Endothelial cell of umbilical vein (primary cell): ENCODE data around the gene FBLN2. TPM values are rescaled to one million over a fixed set of nuclear protein-coding genes. Genes with fewer than 3 reads are reported as not detected.

ENCODE experiments used
- BruUV-seq: library from RNA; stranded (reverse); fragments of 400-500 nt; replicated peaks from 2 replicates; lab custom pipeline; 2021; lab: Mats Ljungman, UMichigan
- CTCF ChIA-PET: fragments of 300-600, 350-600 bp; sonication (Branson Sonifier 250); formaldehyde crosslinking; loops from one replicate; lab custom pipeline; 2021; ENCODE audit warnings: antibody characterized with exemption, inconsistent platforms; lab: Charles Lee
- POLR2A ChIA-PET: fragments of 300-600, 350-600 bp; sonication (Branson Sonifier 250); formaldehyde crosslinking; loops from one replicate; lab custom pipeline; 2021; ENCODE audit warnings: antibody characterized with exemption, inconsistent platforms; lab: Charles Lee
- DNase-seq: peaks from one replicate; pipeline ENCODE4 v3.0.0-alpha.2; 2011; ENCODE audit warnings: low read depth, low spot score
- FAIRE-seq: peaks from 2 replicates; lab custom pipeline; 2011; peaks lifted over from hg19 to GRCh38; lab: Jason Lieb, UNC
- H2AFZ ChIP-seq: 2 replicates; pipeline ENCODE4 v1.6.0; 2012; ENCODE audit warnings: low read depth, low read length, control low read depth, inconsistent platforms
- H3K27ac ChIP-seq: 2 replicates; pipeline ENCODE4 v1.5.1; 2011; ENCODE audit warnings: low read depth, mild to moderate bottlenecking, control low read depth, low read length, moderate library complexity; ENCODE audit not compliant: insufficient read depth
- H3K27me3 ChIP-seq, 2 experiments: 2 replicates each; pipeline versions ENCODE4 v1.6.0 to v1.6.1; 2011; ENCODE audit warnings: low read length in 2 of 2, mixed read lengths in 1 of 2; ENCODE audit not compliant: control insufficient read depth in 2 of 2, insufficient read depth in 2 of 2
- H3K36me3 ChIP-seq, 2 experiments: 2 replicates in 1 of 2; 3 replicates in 1 of 2; pipeline ENCODE4 v1.5.1; 2011; ENCODE audit warnings: low read length in 2 of 2, mild to moderate bottlenecking in 1 of 2, moderate library complexity in 1 of 2; ENCODE audit not compliant: control insufficient read depth in 2 of 2, insufficient read depth in 2 of 2; ENCODE audit errors: extremely low read depth in 1 of 2
- H3K4me1 ChIP-seq: 3 replicates; pipeline ENCODE4 v1.5.1; 2011; ENCODE audit warnings: mild to moderate bottlenecking, low read length; ENCODE audit not compliant: control insufficient read depth, insufficient read depth; ENCODE audit errors: extremely low read depth
- H3K4me2 ChIP-seq: 2 replicates; pipeline ENCODE4 v1.6.1; 2011; ENCODE audit warnings: low read length, control low read depth, mixed read lengths; ENCODE audit not compliant: insufficient read depth
- H3K4me3 ChIP-seq, 3 experiments: fragments of 200-600 bp in 1 of 3; sonication (generic), shearing (Covaris generic) in 1 of 3; replicated peaks in 1 of 3; 2 replicates each; pipeline ENCODE4 v1.5.1; 2011 to 2016; ENCODE audit warnings: control low read depth in 3 of 3, low read length in 3 of 3, mild to moderate bottlenecking in 2 of 3, inconsistent platforms in 1 of 3, low read depth in 1 of 3, moderate library complexity in 1 of 3; ENCODE audit not compliant: insufficient read depth in 1 of 3
- H3K79me2 ChIP-seq: 2 replicates; pipeline ENCODE4 v1.6.0; 2012; ENCODE audit warnings: low read length, inconsistent platforms; ENCODE audit not compliant: control insufficient read depth, insufficient read depth
- H3K9ac ChIP-seq: replicated peaks from 2 replicates; pipeline ENCODE3; 2011; ENCODE audit warnings: low read length, control low read depth; ENCODE audit not compliant: insufficient read depth; ENCODE audit errors: extremely low read depth
- H3K9me1 ChIP-seq: replicated peaks from 3 replicates; pipeline ENCODE4 v1.6.0; 2011; ENCODE audit warnings: mild to moderate bottlenecking, low read length; ENCODE audit not compliant: control insufficient read depth, insufficient read depth; ENCODE audit errors: extremely low read depth
- H3K9me3 ChIP-seq: replicated peaks from 2 replicates; pipeline ENCODE4 v1.5.1; 2012; ENCODE audit warnings: low read length, inconsistent platforms; ENCODE audit not compliant: control insufficient read depth, insufficient read depth
- H4K20me1 ChIP-seq: replicated peaks from 2 replicates; pipeline ENCODE3; 2011; ENCODE audit warnings: mild to moderate bottlenecking, low read length; ENCODE audit not compliant: control insufficient read depth, insufficient read depth; ENCODE audit errors: extremely low read depth
- EZH2 ChIP-seq: IDR thresholded peaks from 2 replicates; pipeline ENCODE4 v1.6.1; 2012; ENCODE audit warnings: borderline replicate concordance, low read depth, mild to moderate bottlenecking, moderate library complexity, low read length, inconsistent platforms; ENCODE audit not compliant: severe bottlenecking
- FOS ChIP-seq: IDR thresholded peaks from 2 replicates; pipeline ENCODE4 v1.6.1; 2011; ENCODE audit warnings: mild to moderate bottlenecking, low read length, moderate library complexity, borderline replicate concordance; ENCODE audit not compliant: insufficient read depth
- GATA2 ChIP-seq: IDR thresholded peaks from 2 replicates; pipeline ENCODE4 v1.7.0; 2011; ENCODE audit warnings: low read depth, mild to moderate bottlenecking, moderate library complexity, mixed read lengths, low read length; ENCODE audit not compliant: insufficient read length, insufficient read depth
- JUN ChIP-seq: IDR thresholded peaks from 2 replicates; pipeline ENCODE4 v1.6.1; 2011; ENCODE audit warnings: borderline replicate concordance, low read depth; ENCODE audit not compliant: insufficient read length, insufficient read depth
- POLR2AphosphoS5 ChIP-seq: IDR thresholded peaks from 2 replicates; pipeline ENCODE4 v1.6.1; 2012; ENCODE audit warnings: low read depth, mild to moderate bottlenecking, control low read depth, low read length, moderate library complexity; ENCODE audit not compliant: insufficient read depth
- dilution Hi-C: fragments of 300-500 bp; cut with MboI; formaldehyde crosslinking; loops from one replicate; pipeline ENCODE4 v1.15.0; 2019; ENCODE audit warnings: low sequenced_read_pairs; ENCODE audit not compliant: extremely low pct_ligation_motif_present
- intact Hi-C: fragments of 100-400 bp; cut with micrococcal nuclease; formaldehyde crosslinking; loops from one replicate; pipeline ENCODE4 v1.10.0; 2022
- polyA plus RNA-seq, 4 experiments: library from polyadenylated mRNA; depleted of rRNA in 3 of 4; stranded (reverse) in 3 of 4; unstranded in 1 of 4; fragments of >200 nt; gene quantifications; 2 replicates each; pipeline versions ENCODE4 v1.2.1 to v1.2.3, GENCODE V29; 2011 to 2012; ENCODE audit warnings: missing spikeins in 1 of 4
- total RNA-seq: library from RNA; stranded (reverse); gene quantifications from 2 replicates; pipeline ENCODE4 v1.2.3, GENCODE V29; 2021
- TF ChIP-seq, protein P1 (sequence below), 2 donors: IDR thresholded peaks; 1 replicate in 1 of 2; 2 replicates in 1 of 2; pipeline ENCODE4 v1.5.1; 2011; ENCODE audit warnings: low read length in 2 of 2, mild to moderate bottlenecking in 2 of 2, moderate library complexity in 2 of 2, control low read depth in 1 of 2, inconsistent platforms in 1 of 2, low read depth in 1 of 2; ENCODE audit not compliant: insufficient read depth in 1 of 2; ENCODE audit errors: extremely low read depth in 1 of 2

FBLN2 gene
- total and polyA plus RNA-seq, 2 donors (not counting 3 experiments of a cell fraction or from before 2014, with no cell fraction given) = 1.4 to 1.9 TPM

DNA sequence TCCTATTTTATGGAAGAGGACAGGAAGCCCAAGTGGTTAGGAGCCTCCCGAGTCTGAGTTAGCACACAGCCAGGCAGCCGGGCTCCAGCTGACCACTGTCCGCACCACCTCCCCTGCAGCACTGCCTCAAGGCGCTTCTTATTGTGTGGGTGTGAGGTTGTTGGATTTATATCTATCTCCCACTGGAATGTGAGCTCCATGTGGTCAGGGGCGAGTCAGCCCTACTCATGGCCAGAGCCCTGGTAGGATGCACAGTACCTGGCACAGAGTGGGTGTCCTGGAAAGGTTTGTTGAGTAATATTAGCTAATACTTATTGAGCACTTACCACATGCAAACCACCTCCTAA is 9.7 kb upstream of the FBLN2 start:
- Histone ChIP-seq H2AFZ (no peak overlapping the region), H3K36me3 (no peaks in the 10 kb centered on the region), H3K27ac (no peak overlapping the region), H3K27me3 (no peaks in the 10 kb centered on the region), H3K4me1 (no peaks in the 10 kb centered on the region), H3K4me3 (no peak overlapping the region), H3K9me3 (no peaks in the 10 kb centered on the region), H4K20me1 (no peaks in the 10 kb centered on the region), H3K9ac (no peak overlapping the region), H3K9me1 (no peaks in the 10 kb centered on the region), H3K4me2 (no peak overlapping the region), H3K79me2 (no peaks in the 10 kb centered on the region)
- no peak for FAIRE-seq
- ChIA-PET CTCF (interaction anchor here (1.1 to 1.2 kb wide), 2 partner anchors 28 to 43 kb away, joined by 3 to 4 read pairs; no protein-coding TSS in a partner anchor), POLR2A (no interaction called here)
- intact Hi-C loops = no loop called here
- no peak for DNase-seq
- TF ChIP-seq GATA2 (no peak), JUN (no peak), FOS (no peak), POLR2AphosphoS5 (no peak), EZH2 (no peak)
- TF ChIP-seq, protein P1, sequence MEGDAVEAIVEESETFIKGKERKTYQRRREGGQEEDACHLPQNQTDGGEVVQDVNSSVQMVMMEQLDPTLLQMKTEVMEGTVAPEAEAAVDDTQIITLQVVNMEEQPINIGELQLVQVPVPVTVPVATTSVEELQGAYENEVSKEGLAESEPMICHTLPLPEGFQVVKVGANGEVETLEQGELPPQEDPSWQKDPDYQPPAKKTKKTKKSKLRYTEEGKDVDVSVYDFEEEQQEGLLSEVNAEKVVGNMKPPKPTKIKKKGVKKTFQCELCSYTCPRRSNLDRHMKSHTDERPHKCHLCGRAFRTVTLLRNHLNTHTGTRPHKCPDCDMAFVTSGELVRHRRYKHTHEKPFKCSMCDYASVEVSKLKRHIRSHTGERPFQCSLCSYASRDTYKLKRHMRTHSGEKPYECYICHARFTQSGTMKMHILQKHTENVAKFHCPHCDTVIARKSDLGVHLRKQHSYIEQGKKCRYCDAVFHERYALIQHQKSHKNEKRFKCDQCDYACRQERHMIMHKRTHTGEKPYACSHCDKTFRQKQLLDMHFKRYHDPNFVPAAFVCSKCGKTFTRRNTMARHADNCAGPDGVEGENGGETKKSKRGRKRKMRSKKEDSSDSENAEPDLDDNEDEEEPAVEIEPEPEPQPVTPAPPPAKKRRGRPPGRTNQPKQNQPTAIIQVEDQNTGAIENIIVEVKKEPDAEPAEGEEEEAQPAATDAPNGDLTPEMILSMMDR (IDR thresholded peaks at IDR 0.05; ENCODE audit: extremely low read depth in 1 of 2, insufficient read depth in 1 of 2, low read depth in 1 of 2, low read length in 2 of 2) = no peak
- no TSS peak for BruUV-seq
- dilution Hi-C loops = no loop called here
